Erythroblast (primary cell): Measurements from ENCODE around the gene CST9.
"Not testable (repeated sequence)": the region's sequence is repeated elsewhere in the genome, so short reads cannot be mapped to it uniquely, and the experiment has no call there.

ENCODE experiments used
- DNase-seq, 2 experiments: peaks; one replicate each; lab custom pipeline; 2025; lab: John Stamatoyannopoulos, UW
- GATA1 ChIP-seq: IDR thresholded peaks from 2 replicates; pipeline ENCODE4 v1.6.1; 2011; ENCODE audit warnings: low read depth, mild to moderate bottlenecking, control low read depth, low read length, moderate library complexity
- POLR2A ChIP-seq: IDR thresholded peaks from 2 replicates; pipeline ENCODE4 v1.6.1; 2011; ENCODE audit warnings: mild to moderate bottlenecking, low read length

CST9 gene

DNA sequence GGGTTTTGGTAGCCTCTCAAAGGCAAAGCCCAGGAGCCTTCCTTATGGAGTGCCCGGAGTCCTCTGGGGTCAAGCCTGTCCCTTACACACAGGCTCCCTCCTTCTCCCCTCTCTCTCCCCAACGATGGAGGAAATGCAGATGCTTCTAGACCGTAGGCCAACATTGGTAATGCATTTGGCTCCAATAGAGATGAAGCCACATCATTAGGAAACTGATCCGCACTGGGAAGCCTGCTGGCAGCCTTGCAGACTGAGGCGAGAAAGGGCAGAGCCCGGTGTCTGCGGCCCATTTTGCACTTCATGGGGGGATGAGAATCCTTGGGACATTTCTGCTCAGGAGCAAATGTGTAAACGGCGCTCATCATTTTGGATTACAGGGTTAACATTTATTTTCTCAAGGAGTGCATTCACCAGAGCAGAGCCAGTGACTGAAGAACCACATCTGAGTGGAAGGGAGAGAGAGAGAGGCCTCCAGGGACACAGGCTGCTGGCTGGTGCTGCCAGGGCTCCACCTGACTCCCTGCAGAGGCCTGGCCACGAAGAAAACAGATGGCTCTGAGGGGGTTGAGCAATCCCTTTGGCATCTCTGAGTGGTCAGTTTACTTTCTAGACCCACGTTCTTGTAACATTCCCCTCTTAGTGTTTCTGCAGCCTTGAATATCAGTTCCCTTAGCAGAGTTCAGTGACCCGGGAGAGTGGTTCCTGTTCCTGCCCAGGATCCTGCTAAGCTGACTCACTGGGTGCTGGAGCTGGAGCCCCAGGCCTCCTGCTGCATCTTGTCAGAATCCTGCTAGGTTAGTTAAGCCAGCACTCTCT, 36.4 kb upstream of the CST9 start:
- DNase-seq: no peak
- no peak for TF ChIP-seq GATA1
- TF ChIP-seq POLR2A: no peak

DNA sequence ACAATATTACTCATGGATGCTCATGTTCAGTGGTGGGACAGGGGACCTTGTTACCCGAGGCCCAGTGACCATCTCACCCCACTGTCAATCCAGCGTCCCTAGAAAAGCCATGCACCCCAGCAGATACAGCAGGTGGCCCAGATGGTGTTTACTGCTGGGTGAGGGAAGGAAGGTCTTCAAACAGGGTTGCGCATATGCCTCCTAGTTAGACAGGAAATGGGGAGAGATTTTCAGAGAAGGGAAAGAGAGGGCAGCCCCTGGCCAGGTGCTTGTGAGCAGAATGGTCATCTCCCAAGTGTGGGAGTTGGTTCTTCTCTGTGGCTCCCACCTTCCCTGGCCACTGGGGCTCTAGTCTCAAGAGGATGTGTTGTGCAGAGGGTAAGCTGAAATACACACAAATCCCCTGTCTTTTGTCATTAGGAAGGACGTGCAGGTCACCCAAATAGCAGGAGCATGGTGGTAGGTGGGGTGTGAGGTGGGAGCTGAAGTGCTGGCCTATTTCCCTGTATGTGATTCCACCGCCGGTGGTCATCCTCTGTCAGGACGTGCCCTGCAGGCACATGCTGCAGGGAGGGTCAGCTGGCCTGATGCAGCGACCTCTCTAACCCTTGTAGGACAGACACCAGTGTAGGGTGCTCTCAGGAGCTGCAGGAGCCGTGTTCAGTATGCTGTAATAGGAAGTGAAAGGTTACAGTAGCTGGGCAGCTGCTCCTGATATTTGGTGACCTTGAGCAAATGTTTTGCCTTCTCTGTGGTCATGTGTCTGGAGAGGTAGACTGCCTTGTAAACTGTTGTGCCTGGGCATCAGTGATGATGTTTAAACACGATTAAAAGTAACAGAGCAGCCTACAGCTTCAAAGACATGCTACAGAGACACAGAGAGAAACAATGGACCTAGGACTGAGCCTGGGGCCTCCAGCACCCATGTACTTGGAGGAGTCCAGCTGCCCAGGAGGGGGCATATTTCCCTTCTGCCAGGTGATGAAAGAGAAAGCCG, 35.3 kb upstream of the CST9 start:
- no peak for DNase-seq
- TF ChIP-seq GATA1 (no peak), POLR2A (no peak)

DNA sequence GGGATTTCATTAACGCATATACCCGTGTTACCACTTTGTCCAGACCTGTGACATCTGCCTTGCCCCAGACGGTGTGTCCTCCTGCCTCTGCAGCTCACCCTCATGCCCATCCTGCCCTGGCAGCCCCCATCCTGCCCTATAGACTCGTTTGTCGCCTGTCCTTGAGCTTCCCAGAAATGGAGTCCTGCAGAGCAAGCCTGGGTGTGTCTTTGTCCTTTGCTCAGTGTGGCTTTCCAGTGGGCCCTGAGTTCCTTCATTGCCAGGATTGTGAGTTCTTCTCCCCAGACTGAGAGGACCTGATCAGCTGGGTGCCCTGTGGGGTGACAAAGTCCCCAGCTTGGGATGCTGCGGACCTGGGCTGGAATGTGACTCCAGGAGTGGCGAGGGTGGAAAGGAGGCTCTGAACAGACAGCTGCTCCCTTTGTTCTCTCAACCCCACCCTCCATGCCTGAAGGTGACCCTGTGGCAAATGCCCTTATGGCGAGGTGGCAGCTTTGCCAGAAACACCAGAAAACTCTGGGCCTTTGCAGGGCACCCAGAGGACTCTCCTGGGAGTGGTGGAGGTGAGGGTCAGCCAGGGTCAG, 34.4 kb upstream of the CST9 start:
- DNase-seq: no peak
- TF ChIP-seq GATA1 (no peak), POLR2A (no peak)

DNA sequence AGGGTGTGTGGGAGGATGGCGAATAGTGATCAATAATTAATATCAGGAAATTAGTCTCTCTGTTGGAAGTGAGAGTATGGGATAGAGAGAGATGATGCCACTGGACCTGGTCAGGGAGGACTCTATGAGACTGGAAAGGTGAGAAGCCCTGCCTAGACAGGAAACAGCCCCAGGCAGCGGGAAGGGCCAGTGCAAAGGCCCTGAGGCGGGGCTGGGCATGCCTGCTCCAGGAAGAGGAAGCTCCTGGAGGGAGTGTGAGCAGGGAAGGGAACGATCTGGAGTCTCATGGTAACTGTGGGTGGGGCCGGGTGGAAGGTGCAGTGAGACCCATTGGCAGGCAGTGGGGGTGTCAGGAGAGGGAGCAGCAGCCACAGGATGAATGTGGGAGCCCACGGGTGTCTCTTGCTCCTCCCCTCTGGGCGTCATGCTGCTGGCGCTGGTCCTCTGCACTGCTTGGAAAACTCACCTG, 33.8 kb upstream of the CST9 start:
- TF ChIP-seq POLR2A (no peak), GATA1 (no peak)
- DNase-seq: no peak

DNA sequence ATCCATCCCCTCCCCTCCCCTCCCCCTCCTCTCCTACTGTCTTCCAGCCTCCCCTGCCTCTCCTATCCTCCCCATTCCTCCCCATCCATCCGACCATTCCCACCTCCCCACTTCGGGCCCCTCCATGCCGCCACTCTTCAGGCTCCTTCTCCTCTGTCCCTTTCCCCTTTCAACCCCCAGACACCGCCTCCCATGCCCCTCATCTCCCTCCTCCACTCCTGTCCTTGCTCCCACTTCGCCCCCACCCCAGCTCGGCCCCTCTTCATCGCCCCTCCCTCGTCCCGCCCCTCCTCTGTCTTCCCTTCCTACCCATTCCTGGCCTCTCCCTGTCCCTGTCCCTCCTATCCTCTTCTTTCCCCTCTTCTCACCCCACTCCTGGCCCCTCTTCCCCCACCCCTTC, 32.6 kb upstream of the CST9 start:
- TF ChIP-seq GATA1 (no peak), POLR2A (no peak)
- no peak for DNase-seq

DNA sequence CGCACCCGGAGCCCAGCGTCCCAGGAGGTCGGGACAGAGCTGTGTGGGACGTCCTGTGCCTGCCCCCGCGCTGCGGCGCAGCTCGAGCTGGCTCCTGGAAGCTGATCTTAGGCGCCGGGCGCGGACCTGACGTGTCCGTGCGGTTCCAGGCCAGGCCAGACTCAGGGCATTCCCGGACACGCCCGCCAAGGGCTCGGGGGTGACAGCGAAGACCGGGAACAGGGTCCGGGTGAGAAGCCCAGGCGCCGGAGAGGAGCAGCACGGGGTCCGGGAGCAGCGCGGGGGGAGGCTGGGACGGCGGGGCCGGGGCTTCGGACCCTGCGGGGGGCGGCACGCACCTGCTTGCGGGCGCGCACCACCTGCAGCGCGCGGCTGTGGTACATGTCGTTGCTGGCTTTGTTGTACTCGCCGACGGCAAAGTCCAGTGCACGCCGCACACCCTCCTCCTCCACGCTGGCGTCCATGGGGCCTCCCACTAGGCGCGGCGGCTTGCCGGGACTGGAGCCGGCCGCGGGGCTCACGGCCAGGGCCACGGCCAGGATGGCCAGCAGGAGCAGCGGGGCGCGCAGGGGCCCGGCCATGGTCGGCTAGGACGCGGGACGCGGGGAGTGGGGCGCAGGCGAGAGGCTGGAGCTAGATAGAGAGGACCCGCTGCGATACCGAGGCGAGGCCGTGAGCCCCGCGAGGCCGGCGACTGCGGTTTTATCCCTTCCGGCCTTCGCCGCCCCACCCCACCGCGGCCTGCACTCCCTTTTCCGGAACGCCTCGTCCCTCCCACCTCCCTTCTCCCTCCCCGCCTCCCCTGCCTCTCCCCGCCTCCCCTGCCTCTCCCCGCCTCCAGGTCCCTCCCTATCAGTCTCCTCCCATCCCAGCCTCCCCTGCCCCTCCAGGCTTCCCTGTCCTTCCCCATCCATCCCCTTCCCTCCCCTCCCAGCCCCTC, 31.8 kb upstream of the CST9 start, which contains the start of gene CST3:
CST3 (minus strand) TSS at position 674 of the 940 bp plus-strand sequence; CDS start at position 581, 93 bp downstream.
- TF ChIP-seq GATA1 (no peak), POLR2A (peak; percentile 63)
- DNase-seq: peak; percentile 85 to 87

DNA sequence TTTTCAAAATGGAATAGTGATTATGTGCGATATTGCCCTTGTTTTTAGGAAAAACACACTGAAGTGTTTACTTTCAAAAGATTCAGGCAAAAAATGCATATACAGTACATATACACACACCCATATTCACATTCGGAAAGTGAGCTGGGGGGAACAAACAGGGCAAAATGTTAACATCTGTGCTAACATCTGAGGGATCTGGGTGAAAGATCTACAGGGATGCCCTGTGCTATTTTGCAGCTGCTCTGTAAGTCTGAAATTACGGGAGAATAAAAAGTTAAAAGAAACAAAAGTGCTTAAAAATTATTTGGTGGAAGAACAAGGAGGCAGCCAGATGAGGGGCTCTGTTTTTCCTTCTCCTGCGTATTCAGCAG, 31.2 kb upstream of the CST9 start:
- no peak for TF ChIP-seq POLR2A
- no peak for TF ChIP-seq GATA1

DNA sequence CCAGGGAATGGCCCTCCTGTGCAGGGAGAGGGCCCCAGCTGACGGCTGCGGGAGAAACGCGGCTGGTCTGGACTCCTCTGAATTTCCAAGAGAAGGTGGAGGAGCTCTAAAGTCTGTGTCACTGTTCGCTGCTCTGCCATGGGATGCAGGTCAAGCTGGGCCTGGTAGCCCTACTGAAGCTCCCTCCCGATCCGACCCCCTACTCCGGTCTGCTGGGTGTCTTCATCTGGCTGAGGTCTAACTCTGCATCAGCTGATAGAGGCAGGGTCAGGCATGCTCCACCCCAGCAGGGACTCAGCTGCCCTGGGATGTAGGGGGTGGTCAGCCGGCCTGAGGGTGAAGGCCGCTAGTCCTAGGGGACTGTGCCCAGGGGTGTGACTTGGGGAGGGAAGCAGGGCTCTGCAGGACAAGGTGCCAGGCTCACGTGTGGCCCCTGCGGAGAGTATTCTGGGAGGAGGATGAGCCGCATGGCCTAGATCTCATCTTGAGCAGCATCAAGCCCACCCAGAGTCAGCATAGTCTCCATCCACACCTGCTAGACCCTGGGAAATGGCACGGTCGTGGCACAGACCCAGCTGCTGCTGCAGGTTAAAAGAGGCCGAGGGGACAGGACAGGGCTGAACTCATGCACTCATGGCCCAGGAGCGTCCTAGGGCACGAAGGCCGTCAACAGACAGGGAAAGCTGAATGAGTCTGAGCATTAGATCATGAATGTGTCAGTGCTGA, 30.6 kb upstream of the CST9 start:
- no peak for DNase-seq
- no peak for TF ChIP-seq POLR2A
- TF ChIP-seq GATA1: no peak

More for the DNA sequence above, 31.2 kb upstream of the CST9 start:
- peak in 1 of 2 experiments; percentile 29 for DNase-seq

DNA sequence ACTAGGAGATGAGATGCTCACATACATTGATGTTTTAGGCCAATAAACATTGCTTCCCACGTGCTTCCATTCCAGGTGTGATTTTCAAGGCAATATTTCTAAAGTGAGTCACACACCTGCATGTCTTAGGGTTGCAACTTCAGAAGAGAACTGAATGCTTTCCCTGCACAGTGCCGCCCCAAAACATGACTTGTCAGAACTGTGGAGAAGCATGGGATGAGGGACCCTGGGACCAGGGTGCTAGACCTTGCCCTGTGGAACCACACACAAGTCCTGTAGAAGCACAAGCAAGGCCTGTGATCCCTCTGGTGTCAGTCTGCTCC, 30.0 kb upstream of the CST9 start:
- not testable (repeated sequence) for DNase-seq

DNA sequence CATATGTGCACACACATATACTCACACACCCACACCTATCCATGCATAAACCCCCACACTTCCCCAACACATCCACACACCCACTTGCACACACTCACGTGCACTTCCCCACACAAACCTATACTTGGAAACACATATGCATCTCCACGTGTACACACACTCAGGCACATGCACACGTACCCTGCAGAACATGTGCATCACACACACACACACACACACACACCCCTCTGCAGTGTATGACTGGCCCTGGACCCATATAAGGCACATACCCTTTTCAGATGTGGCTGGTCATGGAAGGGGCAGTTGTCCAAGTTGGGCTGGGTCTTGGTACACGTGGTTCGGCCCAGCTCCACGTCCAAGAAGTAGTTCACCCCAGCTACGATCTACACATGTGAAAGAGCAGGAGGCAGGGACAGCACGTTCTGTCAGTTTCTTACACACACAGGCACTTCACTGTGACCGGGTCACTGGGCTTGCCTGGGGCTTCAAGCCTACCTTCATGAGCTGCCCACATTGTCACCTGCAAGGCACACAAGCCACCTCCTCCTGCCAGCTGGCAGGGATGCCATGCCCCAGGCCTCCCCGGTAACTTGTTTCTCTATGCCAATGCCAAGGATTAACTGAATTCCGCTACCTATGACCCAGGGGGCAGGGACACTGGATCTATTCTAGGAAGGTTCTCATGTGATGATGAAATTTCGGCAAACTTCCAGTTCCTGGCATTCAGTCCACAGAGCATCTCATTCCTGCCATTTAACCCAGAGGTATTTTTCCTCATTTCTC, 29.5 kb upstream of the CST9 start:
- no peak for DNase-seq
- TF ChIP-seq POLR2A: no peak
- TF ChIP-seq GATA1: no peak

DNA sequence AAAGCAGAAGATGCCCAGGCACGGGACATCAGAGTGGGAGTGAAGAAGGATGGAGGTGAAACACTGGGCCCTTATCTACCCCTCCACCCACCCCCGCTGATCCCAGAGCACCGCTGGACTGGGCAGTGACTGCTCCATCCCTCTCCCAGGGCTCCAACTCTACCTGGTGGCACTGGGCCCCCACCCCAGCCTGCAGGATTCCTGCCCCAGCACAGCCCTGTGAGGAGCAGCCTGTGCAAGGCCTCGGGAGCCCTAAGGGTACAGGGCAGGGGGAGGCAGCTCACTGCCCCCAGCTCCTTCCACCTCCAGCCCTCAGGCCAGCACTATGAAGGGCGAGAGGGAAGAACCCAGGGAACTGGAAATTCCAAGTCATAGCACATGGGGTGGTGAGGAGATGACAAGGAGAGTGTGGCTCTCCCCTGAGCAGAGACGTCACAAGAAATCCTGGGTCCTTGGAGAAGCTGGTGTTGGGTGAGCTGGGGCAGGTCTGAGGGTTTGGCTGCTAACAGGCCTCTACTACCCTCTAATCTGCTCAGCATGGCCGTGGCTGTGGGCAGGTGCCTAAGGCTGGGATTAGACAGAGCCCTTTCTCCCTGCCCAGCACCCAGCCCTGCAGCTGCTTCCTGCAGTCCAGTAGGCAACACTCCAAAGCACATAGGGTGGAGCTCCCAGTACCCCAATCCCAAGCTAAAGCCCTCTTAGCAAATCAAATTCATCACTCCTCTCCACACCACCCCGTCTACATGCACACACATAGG, 28.5 kb upstream of the CST9 start:
- TF ChIP-seq POLR2A (no peak), GATA1 (no peak)
- DNase-seq: no peak
